Karpas-422 (cell line): ENCODE data around the gene CES3. TPM values are rescaled to one million over a fixed set of nuclear protein-coding genes. Genes with fewer than 3 reads are reported as not detected.
A peak's percentile ranks its signal among the peaks of the same experiment; 100 is the strongest.

Experiments
- DNase-seq: peaks from one replicate; pipeline ENCODE4 v3.0.0-alpha.2; 2015
- H2AFZ ChIP-seq: fragments of 200-600 bp; sonication (generic); 2 replicates; pipeline ENCODE4 v1.6.1; 2014; ENCODE audit warnings: antibody characterized with exemption, low read length, mixed read lengths
- H3K27ac ChIP-seq: fragments of 200-600 bp; sonication (generic); 2 replicates; pipeline ENCODE4 v1.5.1; 2014; ENCODE audit warnings: mild to moderate bottlenecking, low read length, moderate library complexity
- H3K27me3 ChIP-seq: fragments of 200-600 bp; sonication (generic); 2 replicates; pipeline ENCODE4 v1.6.1; 2014; ENCODE audit warnings: low read length, mixed read lengths
- H3K36me3 ChIP-seq: fragments of 200-600 bp; sonication (generic); 2 replicates; pipeline ENCODE4 v1.6.1; 2014; ENCODE audit warnings: low read length, mixed read lengths; ENCODE audit not compliant: insufficient read depth
- H3K4me1 ChIP-seq: fragments of 200-600 bp; sonication (generic); 2 replicates; pipeline ENCODE4 v1.6.1; 2014; ENCODE audit warnings: mild to moderate bottlenecking, low read length, mixed read lengths
- H3K4me2 ChIP-seq: fragments of 200-600 bp; sonication (generic); 2 replicates; pipeline ENCODE4 v1.6.1; 2014; ENCODE audit warnings: low read length, low read depth, mild to moderate bottlenecking; ENCODE audit not compliant: poor library complexity, severe bottlenecking
- H3K4me3 ChIP-seq: fragments of 200-600 bp; sonication (generic); 2 replicates; pipeline ENCODE4 v1.5.1; 2014; ENCODE audit warnings: mild to moderate bottlenecking, antibody characterized with exemption, low read length, mixed read lengths
- H3K79me2 ChIP-seq: fragments of 200-600 bp; sonication (generic); 2 replicates; pipeline ENCODE4 v1.6.1; 2014; ENCODE audit warnings: mild to moderate bottlenecking, low read length, mixed read lengths
- H3K9ac ChIP-seq: fragments of 200-600 bp; sonication (generic); 2 replicates; pipeline ENCODE4 v1.6.0; 2014; ENCODE audit warnings: low read length
- H3K9me2 ChIP-seq: fragments of 200-600 bp; sonication (generic), shearing (Covaris generic); replicated peaks from 2 replicates; pipeline ENCODE4 v1.6.0; 2014; ENCODE audit warnings: mild to moderate bottlenecking, low read length, moderate library complexity; ENCODE audit not compliant: insufficient read depth
- H3K9me3 ChIP-seq: fragments of 300-700, 200-600 bp; sonication (generic); 2 replicates; pipeline ENCODE4 v1.6.1; 2014; ENCODE audit warnings: low read length, mixed read lengths
- H4K20me1 ChIP-seq: fragments of 200-600 bp; sonication (generic); 2 replicates; pipeline ENCODE4 v1.6.1; 2014; ENCODE audit warnings: mild to moderate bottlenecking, antibody characterized with exemption, low read length, low read depth; ENCODE audit not compliant: insufficient read depth
- total RNA-seq: library from RNA; depleted of rRNA; stranded (reverse); fragments of >200 nt; shearing (Covaris generic); gene quantifications from 2 replicates; pipeline ENCODE4 v1.2.3, GENCODE V29; 2014; ENCODE audit warnings: low replicate concordance

The CES3 gene
- total RNA-seq, 1 experiment from 2014 or later: 20.9 TPM

GRCh38 chr16:67014634-67015312 is 53.7 kb downstream of the CES3 start:
- no peak for DNase-seq
- peak overlapping the region; percentile 95 for H2AFZ ChIP-seq
- no peaks in the 10 kb centered on the region for H4K20me1 ChIP-seq
- no peaks in the 10 kb centered on the region for H3K9me3 ChIP-seq
- H3K4me3 ChIP-seq: peak overlapping the region; percentile 66; the same call in 1 of the 2 replicates
- peak overlapping the region; percentile 88 for H3K4me2 ChIP-seq
- H3K36me3 ChIP-seq: no peaks in the 10 kb centered on the region
- peaks cover 19% of the 10 kb centered on the region for H3K4me1 ChIP-seq
- H3K27ac ChIP-seq: no peak overlapping the region
- H3K79me2 ChIP-seq: no peaks in the 10 kb centered on the region
- H3K27me3 ChIP-seq: no peaks in the 10 kb centered on the region
- H3K9me2 ChIP-seq: no peaks in the 10 kb centered on the region
- H3K9ac ChIP-seq: peak overlapping the region; percentile 69

GRCh38 chr16:67015313-67015731 is 54.3 kb downstream of the CES3 start:
- peaks cover 19% of the 10 kb centered on the region for H3K4me1 ChIP-seq
- H4K20me1 ChIP-seq: no peaks in the 10 kb centered on the region
- no peaks in the 10 kb centered on the region for H3K79me2 ChIP-seq
- H3K27me3 ChIP-seq: no peaks in the 10 kb centered on the region
- H3K4me3 ChIP-seq: no peak overlapping the region
- no peak overlapping the region for H3K9ac ChIP-seq
- H2AFZ ChIP-seq: no peak overlapping the region
- no peak overlapping the region for H3K27ac ChIP-seq
- no peak for DNase-seq
- no peak overlapping the region for H3K4me2 ChIP-seq
- no peaks in the 10 kb centered on the region for H3K36me3 ChIP-seq
- H3K9me2 ChIP-seq: no peaks in the 10 kb centered on the region
- H3K9me3 ChIP-seq: no peaks in the 10 kb centered on the region

GRCh38 chr16:67016143-67016542 is 55.1 kb downstream of the CES3 start:
- H3K4me3 ChIP-seq: no peak overlapping the region
- H3K27ac ChIP-seq: no peak overlapping the region
- H3K9ac ChIP-seq: no peak overlapping the region
- H3K4me1 ChIP-seq: peaks cover 21% of the 10 kb centered on the region
- H3K9me2 ChIP-seq: no peaks in the 10 kb centered on the region
- no peaks in the 10 kb centered on the region for H4K20me1 ChIP-seq
- no peaks in the 10 kb centered on the region for H3K36me3 ChIP-seq
- no peaks in the 10 kb centered on the region for H3K79me2 ChIP-seq
- no peak for DNase-seq
- H3K27me3 ChIP-seq: no peaks in the 10 kb centered on the region
- no peak overlapping the region for H3K4me2 ChIP-seq
- H2AFZ ChIP-seq: no peak overlapping the region
- H3K9me3 ChIP-seq: no peaks in the 10 kb centered on the region

- no peaks in the 10 kb centered on the region for H3K79me2 ChIP-seq
- H3K9ac ChIP-seq: no peak overlapping the region
- no peak overlapping the region for H3K27ac ChIP-seq
- H2AFZ ChIP-seq: no peak overlapping the region
- H3K4me2 ChIP-seq: no peak overlapping the region
- H3K4me3 ChIP-seq: no peak overlapping the region
- no peaks in the 10 kb centered on the region for H3K9me2 ChIP-seq
- peaks cover 25% of the 10 kb centered on the region for H3K4me1 ChIP-seq
- no peaks in the 10 kb centered on the region for H3K9me3 ChIP-seq
- no peaks in the 10 kb centered on the region for H3K36me3 ChIP-seq
- DNase-seq: no peak
- no peaks in the 10 kb centered on the region for H4K20me1 ChIP-seq
- H3K27me3 ChIP-seq: no peaks in the 10 kb centered on the region
Measured at GRCh38 chr16:67016681-67017420, 55.8 kb downstream of the CES3 start.

- Histone ChIP-seq H3K9me2 (no peaks in the 10 kb centered on the region), H3K27me3 (no peaks in the 10 kb centered on the region), H4K20me1 (no peaks in the 10 kb centered on the region), H3K4me3 (no peak overlapping the region), H3K36me3 (no peaks in the 10 kb centered on the region), H2AFZ (no peak overlapping the region), H3K27ac (no peak overlapping the region), H3K9me3 (no peaks in the 10 kb centered on the region), H3K4me2 (no peak overlapping the region), H3K4me1 (peaks cover 25% of the 10 kb centered on the region), H3K79me2 (no peaks in the 10 kb centered on the region), H3K9ac (no peak overlapping the region)
- DNase-seq: no peak
Measured at GRCh38 chr16:67017421-67017750, 56.3 kb downstream of the CES3 start.

GRCh38 chr16:67017810-67018488 is 56.9 kb downstream of the CES3 start:
- H3K27ac ChIP-seq: no peak overlapping the region
- no peak overlapping the region for H3K4me2 ChIP-seq
- H3K9me2 ChIP-seq: no peaks in the 10 kb centered on the region
- peak overlapping the region; percentile 37; the same call in 1 of the 2 replicates for H2AFZ ChIP-seq
- H3K9ac ChIP-seq: no peak overlapping the region
- DNase-seq: peak; percentile 98
- peaks cover 25% of the 10 kb centered on the region for H3K4me1 ChIP-seq
- H3K4me3 ChIP-seq: no peak overlapping the region
- no peaks in the 10 kb centered on the region for H3K9me3 ChIP-seq
- no peaks in the 10 kb centered on the region for H3K36me3 ChIP-seq
- H3K79me2 ChIP-seq: no peaks in the 10 kb centered on the region
- no peaks in the 10 kb centered on the region for H4K20me1 ChIP-seq
- H3K27me3 ChIP-seq: no peaks in the 10 kb centered on the region

GRCh38 chr16:67019171-67019570 is 58.1 kb downstream of the CES3 start:
- H3K4me1 ChIP-seq: peaks cover 15% of the 10 kb centered on the region
- no peak overlapping the region for H3K4me2 ChIP-seq
- H3K36me3 ChIP-seq: no peaks in the 10 kb centered on the region
- H4K20me1 ChIP-seq: no peaks in the 10 kb centered on the region
- no peak for DNase-seq
- H3K27me3 ChIP-seq: no peaks in the 10 kb centered on the region
- H3K27ac ChIP-seq: no peak overlapping the region
- H3K79me2 ChIP-seq: no peaks in the 10 kb centered on the region
- H3K4me3 ChIP-seq: no peak overlapping the region
- no peaks in the 10 kb centered on the region for H3K9me2 ChIP-seq
- no peak overlapping the region for H3K9ac ChIP-seq
- H2AFZ ChIP-seq: peak overlapping the region; percentile 21; the same call in 1 of the 2 replicates
- no peaks in the 10 kb centered on the region for H3K9me3 ChIP-seq

- H3K9me3 ChIP-seq: no peaks in the 10 kb centered on the region
- H3K27ac ChIP-seq: no peak overlapping the region
- H4K20me1 ChIP-seq: no peaks in the 10 kb centered on the region
- no peaks in the 10 kb centered on the region for H3K27me3 ChIP-seq
- H3K4me1 ChIP-seq: peaks cover 10% of the 10 kb centered on the region
- H3K79me2 ChIP-seq: no peaks in the 10 kb centered on the region
- no peak overlapping the region for H3K9ac ChIP-seq
- peak overlapping the region; percentile 50 for H3K4me2 ChIP-seq
- DNase-seq: peak; percentile 51
- no peak overlapping the region for H3K4me3 ChIP-seq
- no peaks in the 10 kb centered on the region for H3K36me3 ChIP-seq
- peak overlapping the region; percentile 52 for H2AFZ ChIP-seq
- H3K9me2 ChIP-seq: no peaks in the 10 kb centered on the region
Measured at GRCh38 chr16:67021321-67021720, 60.3 kb downstream of the CES3 start.
